Measurements from ENCODE around the gene DNASE1L3. TPM values are rescaled to one million over a fixed set of nuclear protein-coding genes. Genes with fewer than 3 reads are reported as not detected.
"Not testable (repeated sequence)": the region's sequence is repeated elsewhere in the genome, so short reads cannot be mapped to it uniquely, and the experiment has no call there.

Gene DNASE1L3
- total RNA-seq, 2 donors from 2014 or later = 2.3 to 3.8 TPM

- ATAC-seq (ENCODE audit: insufficient number of reproducible peaks, low FRiP score, low read depth) (no peak), DNase-seq (ENCODE audit: low spot score) (no peak)
- no peaks in the 10 kb centered on the region for H3K36me3 ChIP-seq
- TF ChIP-seq CTCF (IDR thresholded peaks at IDR 0.05) = no peak
- H3K4me3 ChIP-seq = no peak overlapping the region
- no peak overlapping the region for H3K27ac ChIP-seq
- H3K9me3 ChIP-seq = no peaks in the 10 kb centered on the region
- H3K27me3 ChIP-seq (replicated peaks; ENCODE audit: insufficient read depth) = no peaks in the 10 kb centered on the region
- peaks cover 1% of the 10 kb centered on the region in 2 donors for H3K4me1 ChIP-seq (ENCODE audit: control insufficient read depth in 1 of 2, low read depth in 2 of 2)
Measured at GRCh38 chr3:58243976-58244585, 33.3 kb upstream of the DNASE1L3 start.

GRCh38 chr3:58242860-58243259, 32.1 kb upstream of the DNASE1L3 start:
- H3K4me3 ChIP-seq; H3K9me3 ChIP-seq; DNase-seq (ENCODE audit: low spot score); H3K27ac ChIP-seq; H3K27me3 ChIP-seq (replicated peaks; ENCODE audit: insufficient read depth); H3K36me3 ChIP-seq; ATAC-seq (ENCODE audit: insufficient number of reproducible peaks, low FRiP score, low read depth): not testable (repeated sequence)
- H3K4me1 ChIP-seq (ENCODE audit: control insufficient read depth in 1 of 2, low read depth in 2 of 2) = peaks cover 3 to 10% of the 10 kb centered on the region in 2 donors

- Histone ChIP-seq H3K4me1 (ENCODE audit: control insufficient read depth in 1 of 2, low read depth in 2 of 2) (peaks cover 3 to 10% of the 10 kb centered on the region in 2 donors), H3K27me3 (replicated peaks; ENCODE audit: insufficient read depth) (no peaks in the 10 kb centered on the region)
- no peak for ATAC-seq (ENCODE audit: insufficient number of reproducible peaks, low FRiP score, low read depth)
Measured at GRCh38 chr3:58242340-58242739, 31.6 kb upstream of the DNASE1L3 start.

GRCh38 chr3:58241306-58242044, 30.7 kb upstream of the DNASE1L3 start:
- peaks cover 3 to 15% of the 10 kb centered on the region in 2 donors for H3K4me1 ChIP-seq (ENCODE audit: control insufficient read depth in 1 of 2, low read depth in 2 of 2)

More at GRCh38 chr3:58242340-58242739, 31.6 kb upstream of the DNASE1L3 start:
- Histone ChIP-seq H3K9me3 (no peaks in the 10 kb centered on the region), H3K27ac (no peak overlapping the region), H3K4me3 (no peak overlapping the region), H3K36me3 (no peaks in the 10 kb centered on the region)
- no peak for TF ChIP-seq CTCF (IDR thresholded peaks at IDR 0.05)
- no peak for DNase-seq (ENCODE audit: low spot score)

GRCh38 chr3:58238830-58239229, 28.1 kb upstream of the DNASE1L3 start:
- Histone ChIP-seq H3K27ac (no peak overlapping the region), H3K36me3 (no peaks in the 10 kb centered on the region), H3K9me3 (no peaks in the 10 kb centered on the region), H3K4me1 (ENCODE audit: control insufficient read depth in 1 of 2, low read depth in 2 of 2) (peaks cover 3 to 17% of the 10 kb centered on the region in 2 donors), H3K4me3 (peak overlapping the region; percentile 80), H3K27me3 (replicated peaks; ENCODE audit: insufficient read depth) (no peaks in the 10 kb centered on the region)
- ATAC-seq (ENCODE audit: insufficient number of reproducible peaks, low FRiP score, low read depth) (no peak), DNase-seq (ENCODE audit: low spot score) (no peak)
- no peak for TF ChIP-seq CTCF (IDR thresholded peaks at IDR 0.05)

More at GRCh38 chr3:58241306-58242044, 30.7 kb upstream of the DNASE1L3 start:
- Histone ChIP-seq H3K36me3 (no peaks in the 10 kb centered on the region), H3K4me3 (no peak overlapping the region), H3K27ac (no peak overlapping the region), H3K9me3 (no peaks in the 10 kb centered on the region), H3K27me3 (replicated peaks; ENCODE audit: insufficient read depth) (no peaks in the 10 kb centered on the region)
- no peak for DNase-seq (ENCODE audit: low spot score)
- TF ChIP-seq CTCF (IDR thresholded peaks at IDR 0.05) = no peak
- ATAC-seq (ENCODE audit: insufficient number of reproducible peaks, low FRiP score, low read depth) = no peak
